ENCODE measurements around the gene NIPA2.

NIPA2 gene

DNA sequence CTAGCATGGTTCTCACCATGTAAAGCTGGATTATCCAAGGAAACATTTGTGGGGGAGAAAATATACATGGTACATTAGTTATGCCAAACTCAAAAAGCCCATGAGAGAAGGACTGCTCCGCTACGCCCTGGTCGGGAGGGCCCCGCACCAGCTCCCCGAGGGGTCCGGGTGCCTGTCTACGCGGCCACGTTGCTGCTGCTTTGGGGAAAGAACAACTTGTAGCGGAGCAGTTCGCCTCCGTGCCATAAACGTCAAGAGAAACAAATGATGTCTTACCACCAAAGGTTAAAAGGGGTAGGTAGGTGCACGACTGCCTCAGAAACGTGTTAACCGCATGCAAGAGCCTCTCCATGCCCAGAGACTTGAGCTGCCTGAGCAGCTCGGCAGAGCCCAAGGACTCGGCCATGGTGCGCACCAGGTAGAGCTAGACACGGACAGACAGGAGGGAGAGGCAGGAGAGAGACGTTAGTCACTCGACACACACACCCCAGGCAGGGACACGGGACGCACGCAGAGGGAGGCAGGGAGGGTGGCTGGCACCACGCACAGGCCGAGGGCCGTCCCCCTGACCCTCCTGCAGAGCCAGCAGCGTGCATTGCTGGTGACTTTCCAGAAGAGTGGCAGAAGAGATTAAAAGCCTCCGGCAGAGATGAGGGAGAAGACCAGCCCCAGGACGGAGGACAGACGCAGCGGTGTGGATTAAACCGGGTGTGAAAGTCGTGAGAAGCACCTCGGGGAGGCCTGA lies 78.3 kb downstream of the NIPA2 start:
- Histone ChIP-seq H3K36me3 (ENCODE audit: control insufficient read depth in 2 of 2, insufficient read depth in 1 of 2, low read length in 2 of 2) (peaks cover 3 to 37% of the 10 kb centered on the region in 2 experiments; a peak in 2 of 3 replicates), H3K9me3 (ENCODE audit: control insufficient read depth, insufficient read depth, low read depth, low read length) (no peaks in the 10 kb centered on the region), H3K27ac (ENCODE audit: extremely low read depth, low read depth, low read length) (no peak overlapping the region), H3K4me1 (ENCODE audit: control insufficient read depth, insufficient read depth, low read length) (no peaks in the 10 kb centered on the region), H3K4me3 (ENCODE audit: low read depth, low read length) (no peak overlapping the region)
- CTCF ChIA-PET = no interaction called here
- POLR2A ChIA-PET = no interaction called here
- TF ChIP-seq ZNF560 (tag by site-specific recombination; IDR thresholded peaks at IDR 0.05; ENCODE audit: borderline replicate concordance) (no peak), ZNF169 (tag by site-specific recombination; IDR thresholded peaks at IDR 0.05) (no peak), ZNF174 (tag by site-specific recombination; IDR thresholded peaks at IDR 0.05) (no peak), ZNF350 (tag by site-specific recombination; IDR thresholded peaks at IDR 0.05) (no peak), MYNN (tag by site-specific recombination; IDR thresholded peaks at IDR 0.05; ENCODE audit: borderline replicate concordance) (no peak), TSHZ1 (tag by site-specific recombination; IDR thresholded peaks at IDR 0.05; ENCODE audit: borderline replicate concordance) (no peak), ZNF24 (tag by site-specific recombination; IDR thresholded peaks at IDR 0.05) (no peak), ZNF596 (tag by site-specific recombination; IDR thresholded peaks at IDR 0.05) (no peak)

- Histone ChIP-seq H3K36me3 (ENCODE audit: control insufficient read depth in 2 of 2, insufficient read depth in 1 of 2, low read length in 2 of 2) (peaks cover 3 to 33% of the 10 kb centered on the region in 2 experiments; a peak in 2 of 3 replicates), H3K9me3 (ENCODE audit: control insufficient read depth, insufficient read depth, low read depth, low read length) (no peaks in the 10 kb centered on the region), H3K4me3 (ENCODE audit: low read depth, low read length) (no peak overlapping the region), H3K4me1 (ENCODE audit: control insufficient read depth, insufficient read depth, low read length) (no peaks in the 10 kb centered on the region), H3K27ac (ENCODE audit: extremely low read depth, low read depth, low read length) (no peak overlapping the region)
- TF ChIP-seq KLF1 (tag by site-specific recombination; IDR thresholded peaks at IDR 0.05) (peak; percentile 33; the same call in 1 of the 2 replicates), BCL11A (tag by site-specific recombination; IDR thresholded peaks at IDR 0.05; ENCODE audit: low read depth) (no peak)
- ChIA-PET POLR2A (no interaction called here), CTCF (no interaction called here)
These were observed 79.1 kb downstream of the NIPA2 start for GRCh38 chr15:22917556-22917955.
